ENCODE data around the gene TNNC1. TPM values are rescaled to one million over a fixed set of nuclear protein-coding genes. Genes with fewer than 3 reads are reported as not detected.

TNNC1 gene
- total RNA-seq, 2 experiments from 2014 or later, result 5.3 to 6.6 TPM

- H3K4me3 Mint-ChIP-seq, result no peak overlapping the region
- DNase-seq (no peak), ATAC-seq (ENCODE audit: poor library complexity) (no peak)
- intact Hi-C loops (cut with DNase I, micrococcal nuclease), result no loop called here
- H3K9me3 Mint-ChIP-seq, result no peaks in the 10 kb centered on the region
- TF ChIP-seq, protein P1, sequence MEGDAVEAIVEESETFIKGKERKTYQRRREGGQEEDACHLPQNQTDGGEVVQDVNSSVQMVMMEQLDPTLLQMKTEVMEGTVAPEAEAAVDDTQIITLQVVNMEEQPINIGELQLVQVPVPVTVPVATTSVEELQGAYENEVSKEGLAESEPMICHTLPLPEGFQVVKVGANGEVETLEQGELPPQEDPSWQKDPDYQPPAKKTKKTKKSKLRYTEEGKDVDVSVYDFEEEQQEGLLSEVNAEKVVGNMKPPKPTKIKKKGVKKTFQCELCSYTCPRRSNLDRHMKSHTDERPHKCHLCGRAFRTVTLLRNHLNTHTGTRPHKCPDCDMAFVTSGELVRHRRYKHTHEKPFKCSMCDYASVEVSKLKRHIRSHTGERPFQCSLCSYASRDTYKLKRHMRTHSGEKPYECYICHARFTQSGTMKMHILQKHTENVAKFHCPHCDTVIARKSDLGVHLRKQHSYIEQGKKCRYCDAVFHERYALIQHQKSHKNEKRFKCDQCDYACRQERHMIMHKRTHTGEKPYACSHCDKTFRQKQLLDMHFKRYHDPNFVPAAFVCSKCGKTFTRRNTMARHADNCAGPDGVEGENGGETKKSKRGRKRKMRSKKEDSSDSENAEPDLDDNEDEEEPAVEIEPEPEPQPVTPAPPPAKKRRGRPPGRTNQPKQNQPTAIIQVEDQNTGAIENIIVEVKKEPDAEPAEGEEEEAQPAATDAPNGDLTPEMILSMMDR (IDR thresholded peaks at IDR 0.05), result no peak
- Histone ChIP-seq H3K4me3 (ENCODE audit: low read length) (no peak overlapping the region), H3K36me3 (ENCODE audit: insufficient read depth, low read length) (peaks cover 4% of the 10 kb centered on the region), H3K9me3 (ENCODE audit: control insufficient read depth in 1 of 2, insufficient read depth in 1 of 2, low read length in 2 of 2) (no peaks in the 10 kb centered on the region), H3K27ac (ENCODE audit: low read depth in 1 of 2, low read length in 2 of 2) (no peak overlapping the region), H3K27me3 (ENCODE audit: control insufficient read depth in 1 of 2, insufficient read depth in 2 of 2, low read length in 2 of 2) (no peaks in the 10 kb centered on the region), H3K4me1 (ENCODE audit: insufficient read depth, low read length) (no peaks in the 10 kb centered on the region)
- peaks cover 5% of the 10 kb centered on the region for H3K36me3 Mint-ChIP-seq (ENCODE audit: low read depth)
- POLR2A ChIA-PET, result interaction anchor here (0.7 kb wide), 1 partner anchor 44 kb away, joined by 3 read pairs; no protein-coding TSS in a partner anchor
- peaks cover 3% of the 10 kb centered on the region for H3K4me1 Mint-ChIP-seq (ENCODE audit: low read depth)
- no peak overlapping the region for H3K27ac Mint-ChIP-seq
- CTCF ChIA-PET, result no interaction called here
- H3K27me3 Mint-ChIP-seq, result no peaks in the 10 kb centered on the region
Observed at GRCh38 chr3:52423173-52423572, 30.7 kb downstream of the TNNC1 start.

- TF ChIP-seq, protein P1 (IDR thresholded peaks at IDR 0.05), result no peak
- no peak overlapping the region for H3K27ac Mint-ChIP-seq
- intact Hi-C loops (cut with DNase I, micrococcal nuclease), result no loop called here
- POLR2A ChIA-PET, result no interaction called here
- Histone ChIP-seq H3K36me3 (ENCODE audit: insufficient read depth, low read length) (peaks cover 4% of the 10 kb centered on the region), H3K4me1 (ENCODE audit: insufficient read depth, low read length) (no peaks in the 10 kb centered on the region), H3K27me3 (ENCODE audit: control insufficient read depth in 1 of 2, insufficient read depth in 2 of 2, low read length in 2 of 2) (no peaks in the 10 kb centered on the region), H3K27ac (ENCODE audit: low read depth in 1 of 2, low read length in 2 of 2) (no peak overlapping the region), H3K4me3 (ENCODE audit: low read length) (no peak overlapping the region), H3K9me3 (ENCODE audit: control insufficient read depth in 1 of 2, insufficient read depth in 1 of 2, low read length in 2 of 2) (no peaks in the 10 kb centered on the region)
- H3K9me3 Mint-ChIP-seq, result no peaks in the 10 kb centered on the region
- DNase-seq, result no peak
- H3K36me3 Mint-ChIP-seq (ENCODE audit: low read depth), result peaks cover 5% of the 10 kb centered on the region
- H3K4me1 Mint-ChIP-seq (ENCODE audit: low read depth), result peaks cover 6% of the 10 kb centered on the region
- H3K27me3 Mint-ChIP-seq, result no peaks in the 10 kb centered on the region
- ATAC-seq (ENCODE audit: poor library complexity), result no peak
- CTCF ChIA-PET, result no interaction called here
- no peak overlapping the region for H3K4me3 Mint-ChIP-seq
Observed at GRCh38 chr3:52422669-52423068, 31.2 kb downstream of the TNNC1 start.

GRCh38 chr3:52420388-52420787, 33.5 kb downstream of the TNNC1 start:
- H3K9me3 Mint-ChIP-seq, result no peaks in the 10 kb centered on the region
- POLR2A ChIA-PET, result no interaction called here
- H3K36me3 Mint-ChIP-seq (ENCODE audit: low read depth), result peaks cover 8% of the 10 kb centered on the region
- peaks cover 12% of the 10 kb centered on the region for H3K4me1 Mint-ChIP-seq (ENCODE audit: low read depth)
- DNase-seq (no peak), ATAC-seq (ENCODE audit: poor library complexity) (no peak)
- no peaks in the 10 kb centered on the region for H3K27me3 Mint-ChIP-seq
- H3K27ac Mint-ChIP-seq, result no peak overlapping the region
- Histone ChIP-seq H3K4me1 (ENCODE audit: insufficient read depth, low read length) (no peaks in the 10 kb centered on the region), H3K36me3 (ENCODE audit: insufficient read depth, low read length) (peaks cover 4% of the 10 kb centered on the region), H3K27ac (ENCODE audit: low read depth in 1 of 2, low read length in 2 of 2) (no peak overlapping the region), H3K9me3 (ENCODE audit: control insufficient read depth in 1 of 2, insufficient read depth in 1 of 2, low read length in 2 of 2) (no peaks in the 10 kb centered on the region), H3K4me3 (ENCODE audit: low read length) (no peak overlapping the region), H3K27me3 (ENCODE audit: control insufficient read depth in 1 of 2, insufficient read depth in 2 of 2, low read length in 2 of 2) (no peaks in the 10 kb centered on the region)
- intact Hi-C loops (cut with DNase I, micrococcal nuclease), result no loop called here
- CTCF ChIA-PET, result no interaction called here
- no peak overlapping the region for H3K4me3 Mint-ChIP-seq
- TF ChIP-seq, protein P1 (IDR thresholded peaks at IDR 0.05), result no peak

Measured in CD4-positive, alpha-beta T cell (primary cell).